Lower lobe of right lung (tissue), 2 donors: ENCODE measurements around the gene KIF25. TPM values are rescaled to one million over a fixed set of nuclear protein-coding genes. Genes with fewer than 3 reads are reported as not detected.
A peak's percentile ranks its signal among the peaks of the same experiment; 100 is the strongest.

Experiments
- ATAC-seq, 2 donors: fragments of 200-7000 bp; cut with Tn5 transposase; one replicate each; pipeline ENCODE4 v1.9.1; 2020 to 2022; ENCODE audit warnings: mild to moderate bottlenecking in 2 of 2, moderate library complexity in 2 of 2
- DNase-seq: peaks from one replicate; pipeline ENCODE4 v3.0.0-alpha.2; 2020
- H3K27ac ChIP-seq: fragments of 200-600 bp; one replicate; pipeline ENCODE4 v1.8.0; 2022
- H3K27me3 ChIP-seq: fragments of 200-600 bp; one replicate; pipeline ENCODE4 v1.8.0; 2022; ENCODE audit warnings: low read depth
- H3K36me3 ChIP-seq: fragments of 200-600 bp; one replicate; pipeline ENCODE4 v1.8.0; 2022; ENCODE audit warnings: mild to moderate bottlenecking
- H3K4me1 ChIP-seq: fragments of 200-600 bp; one replicate; pipeline ENCODE4 v1.8.0; 2022
- H3K4me3 ChIP-seq: fragments of 200-600 bp; one replicate; pipeline ENCODE4 v1.8.0; 2022; ENCODE audit warnings: mild to moderate bottlenecking
- H3K9me3 ChIP-seq: fragments of 200-600 bp; one replicate; pipeline ENCODE4 v1.8.0; 2022
- intact Hi-C: fragments of 100-400 bp; cut with DNase I; formaldehyde crosslinking; loops from one replicate; pipeline ENCODE4 v1.11.0; 2022
- total RNA-seq: library from RNA; stranded (reverse); fragmentation: NEBNext Ultra II Directional; extraction: Animal tissue kit (Norgen Biotek cat#: 25700); gene quantifications from one replicate; pipeline ENCODE4 v1.2.1, GENCODE V29; 2021
- TF ChIP-seq, protein P1 (sequence below): fragments of 200-600 bp; IDR thresholded peaks from one replicate; pipeline ENCODE4 v1.8.0; 2022; ENCODE audit warnings: antibody characterized with exemption, mild to moderate bottlenecking
- donor health status: DM: no; HTN: yes; CAD: no; lungs with severe emphysema.

The KIF25 gene
- total RNA-seq, 1 donor from 2014 or later: 0.56 TPM

DNA sequence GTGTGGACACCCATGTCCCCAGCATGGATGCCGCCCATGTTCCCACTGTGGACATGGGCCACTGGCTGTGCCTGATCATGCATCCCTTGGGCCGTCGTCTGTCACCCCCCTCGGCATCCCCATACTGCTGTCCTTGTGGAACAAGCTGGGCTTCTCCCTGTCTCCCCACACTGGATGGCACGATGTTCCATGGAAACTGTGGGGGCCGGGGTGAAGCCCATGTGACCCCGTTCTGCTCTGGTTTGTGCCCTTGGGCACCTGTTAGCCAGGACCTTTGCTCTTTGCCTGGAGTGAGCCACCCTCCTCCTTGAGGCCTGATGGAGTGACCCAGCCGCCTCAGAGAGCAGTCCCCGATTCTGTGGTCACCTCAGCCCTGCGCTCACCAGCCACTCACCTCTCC is 89.1 kb downstream of the KIF25 start:
- H3K36me3 ChIP-seq: no peaks in the 10 kb centered on the region
- no peak overlapping the region for H3K4me3 ChIP-seq
- no peaks in the 10 kb centered on the region for H3K27me3 ChIP-seq
- TF ChIP-seq, protein P1, sequence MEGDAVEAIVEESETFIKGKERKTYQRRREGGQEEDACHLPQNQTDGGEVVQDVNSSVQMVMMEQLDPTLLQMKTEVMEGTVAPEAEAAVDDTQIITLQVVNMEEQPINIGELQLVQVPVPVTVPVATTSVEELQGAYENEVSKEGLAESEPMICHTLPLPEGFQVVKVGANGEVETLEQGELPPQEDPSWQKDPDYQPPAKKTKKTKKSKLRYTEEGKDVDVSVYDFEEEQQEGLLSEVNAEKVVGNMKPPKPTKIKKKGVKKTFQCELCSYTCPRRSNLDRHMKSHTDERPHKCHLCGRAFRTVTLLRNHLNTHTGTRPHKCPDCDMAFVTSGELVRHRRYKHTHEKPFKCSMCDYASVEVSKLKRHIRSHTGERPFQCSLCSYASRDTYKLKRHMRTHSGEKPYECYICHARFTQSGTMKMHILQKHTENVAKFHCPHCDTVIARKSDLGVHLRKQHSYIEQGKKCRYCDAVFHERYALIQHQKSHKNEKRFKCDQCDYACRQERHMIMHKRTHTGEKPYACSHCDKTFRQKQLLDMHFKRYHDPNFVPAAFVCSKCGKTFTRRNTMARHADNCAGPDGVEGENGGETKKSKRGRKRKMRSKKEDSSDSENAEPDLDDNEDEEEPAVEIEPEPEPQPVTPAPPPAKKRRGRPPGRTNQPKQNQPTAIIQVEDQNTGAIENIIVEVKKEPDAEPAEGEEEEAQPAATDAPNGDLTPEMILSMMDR: no peak
- no peak for ATAC-seq
- no peaks in the 10 kb centered on the region for H3K9me3 ChIP-seq
- H3K27ac ChIP-seq: no peak overlapping the region
- no peak for DNase-seq
- intact Hi-C loops: no loop called here
- H3K4me1 ChIP-seq: no peaks in the 10 kb centered on the region

DNA sequence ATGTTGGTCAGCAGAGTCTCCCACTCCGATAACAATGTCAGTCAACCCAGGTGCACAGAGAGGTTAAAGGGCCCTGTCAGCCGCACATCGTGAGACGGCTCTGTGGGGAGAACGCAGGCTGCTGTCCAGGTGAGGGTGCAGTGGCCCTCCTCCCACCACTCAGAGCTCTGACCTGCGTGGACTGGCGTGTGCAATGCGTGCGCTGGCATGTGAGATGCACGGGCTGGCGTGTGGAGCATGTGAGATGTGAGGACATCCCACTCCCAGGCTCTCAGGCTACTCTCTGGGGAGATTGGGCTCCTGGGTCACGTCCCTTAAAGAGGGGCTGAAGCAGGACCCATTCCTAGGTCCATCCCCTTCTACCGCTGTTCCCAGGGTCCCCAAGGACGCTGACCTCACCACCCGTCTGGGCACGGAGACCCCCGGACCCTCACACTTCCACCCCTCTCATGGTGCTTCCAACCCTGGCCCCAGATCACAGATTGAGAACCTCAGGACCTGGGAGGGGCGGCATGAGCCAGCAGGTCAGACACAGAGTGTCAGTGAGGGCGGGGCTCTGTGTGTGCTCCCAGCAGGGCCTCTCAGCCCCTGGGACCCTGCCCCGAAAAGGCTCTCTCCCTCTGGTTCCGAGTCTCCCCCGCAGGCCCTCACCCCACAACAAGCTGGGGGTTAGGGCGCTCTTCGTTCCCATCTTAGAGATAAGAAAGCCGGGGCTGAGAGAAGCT is 90.1 kb downstream of the KIF25 start:
- no peaks in the 10 kb centered on the region for H3K36me3 ChIP-seq
- no peaks in the 10 kb centered on the region for H3K27me3 ChIP-seq
- no peak for ATAC-seq
- no peak overlapping the region for H3K27ac ChIP-seq
- intact Hi-C loops: no loop called here
- no peak for DNase-seq
- TF ChIP-seq, protein P1: no peak
- H3K4me3 ChIP-seq: no peak overlapping the region
- H3K9me3 ChIP-seq: no peaks in the 10 kb centered on the region
- no peaks in the 10 kb centered on the region for H3K4me1 ChIP-seq

DNA sequence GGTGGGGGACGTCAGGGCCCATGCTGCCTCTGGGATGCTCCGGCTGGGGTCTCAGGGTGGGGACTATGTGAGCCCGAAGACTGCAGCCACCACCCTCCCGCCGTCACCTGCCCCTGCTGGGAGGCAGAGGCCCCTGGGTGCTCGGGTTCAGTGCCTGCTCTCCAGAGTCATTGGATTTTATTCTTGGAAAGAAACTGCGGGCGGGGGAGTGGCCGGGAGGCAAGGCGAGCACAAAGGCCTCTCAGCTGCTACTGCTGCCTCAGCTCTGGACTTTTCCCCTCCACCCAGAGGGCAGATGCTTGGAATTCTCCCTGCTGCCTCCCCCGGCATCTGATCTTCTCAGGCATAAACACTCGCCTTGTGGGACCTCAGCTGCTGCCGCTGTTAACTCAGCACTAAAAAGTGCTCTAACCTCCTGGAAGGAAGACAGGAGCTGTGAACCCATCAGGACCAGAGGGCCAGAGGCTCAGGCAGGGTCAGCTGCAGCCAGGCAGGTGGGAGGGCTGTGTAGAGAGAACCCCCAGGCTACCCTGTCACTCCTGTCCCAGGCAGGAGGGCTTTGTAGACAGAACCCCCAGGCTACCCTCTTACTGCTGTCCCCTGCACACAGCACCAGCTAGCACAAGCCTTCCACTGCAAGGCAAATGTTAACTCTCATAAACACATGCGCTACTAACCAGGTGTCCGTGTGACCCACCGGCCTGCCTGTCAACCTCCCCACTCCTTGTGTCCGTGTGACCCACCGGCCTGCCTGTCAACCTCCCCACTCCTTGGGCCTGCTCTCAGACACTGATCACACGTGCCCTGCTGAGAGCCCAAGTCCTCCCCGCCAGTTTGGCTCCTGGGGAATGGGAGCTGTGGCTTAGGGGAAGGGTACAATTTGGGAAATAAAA is 90.9 kb downstream of the KIF25 start:
- TF ChIP-seq, protein P1: no peak

DNA sequence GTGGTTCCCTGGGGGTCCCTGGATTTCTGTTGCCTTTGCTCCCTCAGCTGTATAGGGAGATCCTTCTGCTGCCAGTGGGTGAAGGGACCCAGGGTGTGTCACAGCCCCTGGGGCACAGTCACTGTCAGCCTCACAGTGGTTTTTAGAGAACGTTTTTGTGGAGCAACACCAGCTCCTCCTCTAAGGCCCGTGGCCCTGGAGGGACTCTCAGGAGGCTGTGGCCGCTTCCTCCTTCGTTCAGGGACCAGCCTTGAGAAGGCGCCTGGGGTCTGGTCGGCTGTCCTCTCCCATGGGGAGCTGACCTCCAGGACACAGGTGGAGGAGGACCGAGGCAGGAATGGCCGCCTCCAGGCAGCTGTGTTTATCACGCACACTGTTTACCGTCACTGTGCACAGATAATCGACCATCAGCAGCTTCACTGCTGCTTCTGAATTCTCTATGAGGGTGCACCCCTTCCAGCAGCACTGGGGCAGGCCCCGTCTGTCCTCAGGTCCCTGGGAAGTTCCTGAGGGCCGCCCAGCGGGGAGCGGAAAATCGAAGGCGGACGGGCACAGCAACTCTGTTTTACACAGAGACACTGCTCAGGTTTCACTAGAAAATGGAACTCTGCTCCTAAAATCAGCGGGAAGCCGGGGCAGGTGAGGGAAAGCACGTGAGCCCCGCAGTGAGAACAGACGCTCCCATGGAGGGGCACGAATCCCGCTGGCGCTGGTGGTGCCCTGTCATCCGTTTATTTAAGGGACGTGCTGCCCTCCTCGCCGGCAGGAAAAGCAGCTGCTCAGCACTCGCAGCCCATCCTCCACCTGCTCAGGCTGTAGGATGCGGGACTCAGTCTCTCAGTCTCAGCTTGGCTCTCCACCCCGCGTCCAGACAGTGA is 92.0 kb downstream of the KIF25 start:
- no peak overlapping the region for H3K4me3 ChIP-seq
- intact Hi-C loops: no loop called here
- DNase-seq (peak; percentile 32), ATAC-seq (no peak)
- TF ChIP-seq, protein P1: no peak
- no peaks in the 10 kb centered on the region for H3K4me1 ChIP-seq
- no peak overlapping the region for H3K27ac ChIP-seq
- no peaks in the 10 kb centered on the region for H3K9me3 ChIP-seq
- H3K27me3 ChIP-seq: no peaks in the 10 kb centered on the region
- no peaks in the 10 kb centered on the region for H3K36me3 ChIP-seq

More for the DNA sequence above, 90.9 kb downstream of the KIF25 start:
- no peak overlapping the region for H3K27ac ChIP-seq
- no peaks in the 10 kb centered on the region for H3K9me3 ChIP-seq
- H3K36me3 ChIP-seq: no peaks in the 10 kb centered on the region
- H3K4me3 ChIP-seq: no peak overlapping the region
- ATAC-seq (peak; percentile 21 to 32), DNase-seq (no peak)
- H3K27me3 ChIP-seq: no peaks in the 10 kb centered on the region
- H3K4me1 ChIP-seq: no peaks in the 10 kb centered on the region
- intact Hi-C loops: no loop called here

DNA sequence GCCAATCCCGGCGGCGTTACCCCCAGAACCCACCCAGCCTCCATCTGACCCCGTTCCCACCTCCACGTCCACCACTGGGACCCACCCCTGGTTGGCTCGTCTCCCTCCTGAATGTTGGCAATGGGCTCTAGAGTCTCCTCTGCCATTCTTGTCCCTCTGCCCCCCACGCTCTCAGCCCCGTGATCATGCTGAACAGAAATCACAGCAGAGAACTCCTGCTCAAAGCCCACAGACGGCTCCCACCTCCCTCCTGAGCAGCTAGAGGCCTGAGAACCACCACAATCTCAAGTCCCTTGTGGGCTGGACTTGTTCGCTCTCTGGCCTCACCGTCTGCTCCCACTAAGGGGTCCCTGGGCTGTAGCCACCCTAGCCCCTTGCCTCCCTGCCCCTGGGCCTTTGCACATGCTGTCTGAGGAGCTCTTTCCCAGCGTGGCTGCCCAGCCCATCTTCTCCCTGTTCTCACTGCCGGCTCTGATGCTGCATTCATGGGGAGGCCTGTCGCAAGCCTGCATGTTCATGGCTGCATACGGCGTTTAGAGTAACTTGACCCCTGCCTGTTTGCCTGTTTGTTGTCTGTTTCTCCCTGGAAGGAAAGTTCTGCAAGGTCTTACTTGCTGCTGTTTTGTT is 92.7 kb downstream of the KIF25 start:
- no peak for ATAC-seq
- Histone ChIP-seq H3K36me3 (no peaks in the 10 kb centered on the region), H3K4me3 (no peak overlapping the region), H3K27ac (no peak overlapping the region), H3K27me3 (no peaks in the 10 kb centered on the region), H3K9me3 (no peaks in the 10 kb centered on the region), H3K4me1 (no peaks in the 10 kb centered on the region)
- TF ChIP-seq, protein P1: no peak
- intact Hi-C loops: no loop called here
- DNase-seq: peak; percentile 26
